ENCODE results near the gene MRPS7. TPM values are rescaled to one million over a fixed set of nuclear protein-coding genes. Genes with fewer than 3 reads are reported as not detected.
A peak's percentile ranks its signal among the peaks of the same experiment; 100 is the strongest.
"Not testable (repeated sequence)": the region's sequence is repeated elsewhere in the genome, so short reads cannot be mapped to it uniquely, and the experiment has no call there.

Gene MRPS7
- total RNA-seq, 5 donors from 2014 or later (not counting 1 experiment from before 2014, with no cell fraction given) = 29.8 to 39.4 (median 33.6) TPM

GRCh38 chr17:75271955-75272847 lies 10.5 kb downstream of the MRPS7 start:
- peaks cover 24 to 40% (median 31%) of the 10 kb centered on the region in 3 donors for H3K4me1 Mint-ChIP-seq
- H3K27me3 ChIP-seq (replicated peaks in 1 of 2; ENCODE audit: control insufficient read depth in 2 of 2, extremely low read depth in 1 of 2, insufficient read depth in 2 of 2, low read length in 1 of 2) = no peaks in the 10 kb centered on the region
- no peaks in the 10 kb centered on the region for H3K9me3 ChIP-seq
- no peak for ATAC-seq (replicated peaks in 1 of 4)
- H3K4me1 ChIP-seq (ENCODE audit: control insufficient read depth in 1 of 2, extremely low read depth in 1 of 2, insufficient read depth in 2 of 2, low read length in 2 of 2) = peaks cover 5 to 36% of the 10 kb centered on the region in 2 experiments
- WGBS (ENCODE audit: insufficient coverage) = 53% methylated on average over 16 of the region's 24 CpGs
- POLR2A ChIA-PET = interaction anchor here (0.6 to 1.9 kb wide), 5 partner anchors 10 to 493 kb away, joined by 4 to 22 read pairs (median 5); partner anchors contain the start of genes GGA3 (in 2 of the 2) and MRPS7 (in 2 of the 2)
- H3K27me3 Mint-ChIP-seq = no peaks in the 10 kb centered on the region
- H3K27ac Mint-ChIP-seq = peak overlapping the region; percentile 81 to 91
- no peaks in the 10 kb centered on the region for H3K9me3 Mint-ChIP-seq
- peak overlapping the region; percentile 79 to 92 for H3K4me3 ChIP-seq (ENCODE audit: control insufficient read depth in 1 of 2, extremely low read depth in 1 of 2, low read length in 1 of 2)
- H3K36me3 Mint-ChIP-seq = peaks cover 6% of the 10 kb centered on the region
- H3K4me3 Mint-ChIP-seq = peak overlapping the region; percentile 80 to 84 (median 81)
- no peak for DNase-seq
- H3K27ac ChIP-seq (ENCODE audit: low read length) = peak overlapping the region; percentile 85
- peaks cover 0 to 7% of the 10 kb centered on the region in 2 donors for H3K36me3 ChIP-seq (ENCODE audit: control insufficient read depth in 2 of 2, extremely low read depth in 1 of 2, insufficient read depth in 1 of 2, low read length in 1 of 2)
- CTCF ChIA-PET = interaction anchor here in 1 of 2 donors (1.3 to 2.7 kb wide), 4 partner anchors 11 to 158 kb away, joined by 5 to 58 read pairs (median 10); partner anchors contain the start of genes GGA3, MRPS7 and SLC25A19

- ATAC-seq (replicated peaks in 1 of 4) = no peak
- no CpG with 5 or more reads among the region's 3 CpGs for WGBS (ENCODE audit: insufficient coverage)
- ChIA-PET CTCF (interaction anchor here in 1 of 2 donors (1.6 kb wide), 1 partner anchor 17 kb away, joined by 5 read pairs; the partner anchor contains the start of gene SLC25A19), POLR2A (interaction anchor here in 1 of 2 donors (0.6 to 1.4 kb wide), 2 partner anchors 11 to 494 kb away, joined by 4 read pairs; partner anchors contain the start of genes GGA3 and MRPS7)
- Mint-ChIP-seq H3K27me3 (no peaks in the 10 kb centered on the region), H3K9me3 (no peaks in the 10 kb centered on the region), H3K4me3 (peak overlapping the region; percentile 22 to 84 (median 80)), H3K4me1 (peaks cover 24 to 39% (median 29%) of the 10 kb centered on the region in 3 donors), H3K36me3 (peaks cover 5% of the 10 kb centered on the region), H3K27ac (peak overlapping the region; percentile 53 to 81)
- peaks cover 5 to 36% of the 10 kb centered on the region in 2 experiments for H3K4me1 ChIP-seq (ENCODE audit: control insufficient read depth in 1 of 2, extremely low read depth in 1 of 2, insufficient read depth in 2 of 2, low read length in 2 of 2)
- no peaks in the 10 kb centered on the region for H3K9me3 ChIP-seq
- peak overlapping the region in 1 of 2 donors; percentile 11 for H3K4me3 ChIP-seq (ENCODE audit: control insufficient read depth in 1 of 2, extremely low read depth in 1 of 2, low read length in 1 of 2)
- no peak overlapping the region for H3K27ac ChIP-seq (ENCODE audit: low read length)
- H3K27me3 ChIP-seq (replicated peaks in 1 of 2; ENCODE audit: control insufficient read depth in 2 of 2, extremely low read depth in 1 of 2, insufficient read depth in 2 of 2, low read length in 1 of 2) = no peaks in the 10 kb centered on the region
- no peak for DNase-seq
- peaks cover 0 to 6% of the 10 kb centered on the region in 2 donors for H3K36me3 ChIP-seq (ENCODE audit: control insufficient read depth in 2 of 2, extremely low read depth in 1 of 2, insufficient read depth in 1 of 2, low read length in 1 of 2)
Measured at GRCh38 chr17:75272848-75273184, 11.1 kb downstream of the MRPS7 start.

DNA sequence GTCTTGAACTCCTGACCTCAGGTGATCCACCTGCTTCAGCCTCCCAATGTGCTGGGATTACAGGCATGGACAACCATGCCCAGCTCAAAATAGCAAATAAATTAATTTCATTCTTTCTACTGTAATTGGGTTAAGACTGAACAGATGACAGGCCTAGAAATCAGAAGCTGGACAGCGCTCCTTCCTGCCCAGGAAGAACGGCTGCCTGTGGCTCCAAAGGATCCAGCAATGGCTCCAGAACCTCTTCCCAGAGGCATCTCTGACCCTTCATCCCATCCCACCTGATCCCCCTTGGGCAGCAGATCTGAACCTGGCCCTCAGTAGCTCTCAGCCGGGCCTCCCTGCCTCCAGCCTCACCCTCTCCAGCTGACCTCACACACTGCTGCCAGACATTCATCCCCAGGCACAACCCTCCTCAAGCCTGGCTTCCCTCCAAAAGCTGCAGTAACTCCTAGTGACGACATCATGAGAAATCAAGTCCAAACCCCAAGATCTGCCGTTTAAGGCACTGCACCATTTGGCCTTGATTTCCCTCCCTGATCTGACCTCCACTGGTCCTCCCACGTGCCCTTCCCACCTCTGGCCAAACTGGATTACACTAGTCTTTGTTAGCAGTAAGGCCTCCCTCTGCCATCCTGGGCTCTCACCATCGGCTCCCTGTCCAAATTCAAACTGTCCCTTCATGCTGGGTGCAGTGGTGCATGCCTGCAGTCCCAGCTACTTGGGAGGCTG lies 12.5 kb downstream of the MRPS7 start:
- Mint-ChIP-seq H3K9me3 (no peaks in the 10 kb centered on the region), H3K27ac (peak overlapping the region; percentile 40 to 58), H3K27me3 (no peaks in the 10 kb centered on the region), H3K4me1 (peaks cover 22 to 31% (median 24%) of the 10 kb centered on the region in 3 donors), H3K36me3 (peaks cover 10% of the 10 kb centered on the region), H3K4me3 (peak overlapping the region in 1 of 3 donors; percentile 18)
- H3K4me3 ChIP-seq (ENCODE audit: control insufficient read depth in 1 of 2, extremely low read depth in 1 of 2, low read length in 1 of 2) = no peak overlapping the region
- no peak overlapping the region for H3K27ac ChIP-seq (ENCODE audit: low read length)
- POLR2A ChIA-PET = interaction anchor here in 1 of 2 donors (1.3 kb wide), 1 partner anchor 15 kb away, joined by 4 read pairs; the partner anchor contains the start of gene SLC25A19
- H3K36me3 ChIP-seq (ENCODE audit: control insufficient read depth in 2 of 2, extremely low read depth in 1 of 2, insufficient read depth in 1 of 2, low read length in 1 of 2) = peaks cover 0 to 11% of the 10 kb centered on the region in 2 donors
- H3K9me3 ChIP-seq = no peaks in the 10 kb centered on the region
- no peak for ATAC-seq (replicated peaks in 1 of 4)
- DNase-seq = no peak
- peaks cover 5 to 34% of the 10 kb centered on the region in 2 experiments for H3K4me1 ChIP-seq (ENCODE audit: control insufficient read depth in 1 of 2, extremely low read depth in 1 of 2, insufficient read depth in 2 of 2, low read length in 2 of 2)
- no peaks in the 10 kb centered on the region for H3K27me3 ChIP-seq (replicated peaks in 1 of 2; ENCODE audit: control insufficient read depth in 2 of 2, extremely low read depth in 1 of 2, insufficient read depth in 2 of 2, low read length in 1 of 2)
- CTCF ChIA-PET = interaction anchor here in 1 of 2 donors (0.7 to 1.6 kb wide), 2 partner anchors 16 to 616 kb away, joined by 3 to 5 read pairs; partner anchors contain the start of gene SLC25A19
- WGBS (ENCODE audit: insufficient coverage) = 91% methylated on average over 6 of the region's 7 CpGs

GRCh38 chr17:75277664-75278071 lies 16.0 kb downstream of the MRPS7 start:
- Histone ChIP-seq H3K9me3 (no peaks in the 10 kb centered on the region), H3K36me3 (ENCODE audit: control insufficient read depth in 2 of 2, extremely low read depth in 1 of 2, insufficient read depth in 1 of 2, low read length in 1 of 2) (peaks cover 6 to 22% of the 10 kb centered on the region in 2 donors), H3K4me1 (ENCODE audit: control insufficient read depth in 1 of 2, extremely low read depth in 1 of 2, insufficient read depth in 2 of 2, low read length in 2 of 2) (peaks cover 0 to 7% of the 10 kb centered on the region in 2 experiments), H3K27ac (ENCODE audit: low read length) (no peak overlapping the region), H3K27me3 (replicated peaks in 1 of 2; ENCODE audit: control insufficient read depth in 2 of 2, extremely low read depth in 1 of 2, insufficient read depth in 2 of 2, low read length in 1 of 2) (no peaks in the 10 kb centered on the region), H3K4me3 (ENCODE audit: control insufficient read depth in 1 of 2, extremely low read depth in 1 of 2, low read length in 1 of 2) (no peak overlapping the region)
- WGBS (ENCODE audit: insufficient coverage) = 95% methylated on average over 3 of the region's 6 CpGs
- H3K27ac Mint-ChIP-seq = no peak overlapping the region
- ATAC-seq (replicated peaks in 1 of 4) = no peak
- no peak for DNase-seq
- CTCF ChIA-PET = no interaction called here
- POLR2A ChIA-PET = interaction anchor here in 1 of 2 donors (0.5 kb wide), 1 partner anchor 75 kb away, joined by 6 read pairs; no protein-coding TSS in a partner anchor
- no peaks in the 10 kb centered on the region for H3K9me3 Mint-ChIP-seq
- no peaks in the 10 kb centered on the region for H3K27me3 Mint-ChIP-seq
- H3K36me3 Mint-ChIP-seq = peaks cover 16% of the 10 kb centered on the region
- H3K4me3 Mint-ChIP-seq = no peak overlapping the region
- H3K4me1 Mint-ChIP-seq = peaks cover 2 to 13% (median 8%) of the 10 kb centered on the region in 3 donors

DNA sequence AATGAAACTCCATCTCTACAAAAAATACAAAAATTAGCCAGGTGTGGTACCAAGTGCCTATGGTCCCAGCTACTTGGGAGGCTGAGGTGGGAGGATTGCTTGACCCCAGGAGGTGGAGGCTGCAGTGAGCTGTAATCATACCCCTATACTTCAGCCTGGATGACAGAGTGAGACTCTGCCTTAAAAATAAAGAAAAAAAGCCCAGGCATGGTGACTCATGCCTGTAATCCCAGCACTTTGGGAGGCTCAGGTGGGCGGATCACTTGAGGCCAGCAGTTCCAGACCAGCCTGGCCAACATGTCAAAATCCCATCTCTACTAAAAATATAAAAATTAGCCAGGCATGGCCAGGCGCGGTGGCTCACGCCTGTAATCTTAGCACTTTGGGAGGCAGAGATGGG lies 18.5 kb downstream of the MRPS7 start:
- POLR2A ChIA-PET = not testable (repeated sequence)

GRCh38 chr17:75285123-75285522 lies 23.4 kb downstream of the MRPS7 start:
- no peak overlapping the region for H3K4me3 Mint-ChIP-seq
- 85% methylated on average over 6 of the region's 6 CpGs for WGBS (ENCODE audit: insufficient coverage)
- CTCF ChIA-PET = no interaction called here

More for the DNA sequence above, 18.5 kb downstream of the MRPS7 start:
- H3K4me3 ChIP-seq (ENCODE audit: control insufficient read depth in 1 of 2, extremely low read depth in 1 of 2, low read length in 1 of 2); H3K9me3 ChIP-seq; H3K27ac ChIP-seq (ENCODE audit: low read length); ATAC-seq (replicated peaks in 1 of 4); H3K27ac Mint-ChIP-seq; H3K27me3 ChIP-seq (replicated peaks in 1 of 2; ENCODE audit: control insufficient read depth in 2 of 2, extremely low read depth in 1 of 2, insufficient read depth in 2 of 2, low read length in 1 of 2); CTCF ChIA-PET; H3K4me3 Mint-ChIP-seq; H3K9me3 Mint-ChIP-seq; H3K4me1 Mint-ChIP-seq; H3K4me1 ChIP-seq (ENCODE audit: control insufficient read depth in 1 of 2, extremely low read depth in 1 of 2, insufficient read depth in 2 of 2, low read length in 2 of 2); DNase-seq; H3K27me3 Mint-ChIP-seq: not testable (repeated sequence)
- peaks cover 6 to 32% of the 10 kb centered on the region in 2 donors for H3K36me3 ChIP-seq (ENCODE audit: control insufficient read depth in 2 of 2, extremely low read depth in 1 of 2, insufficient read depth in 1 of 2, low read length in 1 of 2)
- 100% methylated on average over 2 of the region's 4 CpGs for WGBS (ENCODE audit: insufficient coverage)
- H3K36me3 Mint-ChIP-seq = peaks cover 22% of the 10 kb centered on the region

More at GRCh38 chr17:75285123-75285522, 23.4 kb downstream of the MRPS7 start:
- Mint-ChIP-seq H3K27ac (no peak overlapping the region), H3K4me1 (peaks cover 14 to 22% (median 16%) of the 10 kb centered on the region in 3 donors), H3K27me3 (no peaks in the 10 kb centered on the region), H3K36me3 (peaks cover 23% of the 10 kb centered on the region), H3K9me3 (no peaks in the 10 kb centered on the region)
- H3K9me3 ChIP-seq = no peaks in the 10 kb centered on the region
- H3K27ac ChIP-seq (ENCODE audit: low read length) = no peak overlapping the region
- H3K4me1 ChIP-seq (ENCODE audit: control insufficient read depth in 1 of 2, extremely low read depth in 1 of 2, insufficient read depth in 2 of 2, low read length in 2 of 2) = peaks cover 5 to 15% of the 10 kb centered on the region in 2 experiments
- no peak overlapping the region for H3K4me3 ChIP-seq (ENCODE audit: control insufficient read depth in 1 of 2, extremely low read depth in 1 of 2, low read length in 1 of 2)
- no peaks in the 10 kb centered on the region for H3K27me3 ChIP-seq (replicated peaks in 1 of 2; ENCODE audit: control insufficient read depth in 2 of 2, extremely low read depth in 1 of 2, insufficient read depth in 2 of 2, low read length in 1 of 2)
- ATAC-seq (replicated peaks in 1 of 4) (no peak), DNase-seq (no peak)
- peaks cover 16 to 34% of the 10 kb centered on the region in 2 donors for H3K36me3 ChIP-seq (ENCODE audit: control insufficient read depth in 2 of 2, extremely low read depth in 1 of 2, insufficient read depth in 1 of 2, low read length in 1 of 2)
- POLR2A ChIA-PET = no interaction called here
